AG09319 (cell line): ENCODE measurements around the gene AGTR1.
"Not testable (repeated sequence)": the region's sequence is repeated elsewhere in the genome, so short reads cannot be mapped to it uniquely, and the experiment has no call there.

Experiments
- DNase-seq: peaks from one replicate; pipeline ENCODE4 v3.0.0-alpha.2; 2010; ENCODE audit warnings: low read depth; ENCODE audit errors: extremely low read depth
- CTCF ChIP-seq: IDR thresholded peaks from 2 replicates; pipeline ENCODE4 v1.5.1; 2011; ENCODE audit warnings: low read depth, mild to moderate bottlenecking, inconsistent platforms, low read length, moderate library complexity

Gene AGTR1

GRCh38 chr3:148746053-148746452 lies 48.4 kb downstream of the AGTR1 start:
- no peak for TF ChIP-seq CTCF
- no peak for DNase-seq

- no peak for DNase-seq
- no peak for TF ChIP-seq CTCF
These were observed 50.6 kb downstream of the AGTR1 start for GRCh38 chr3:148748283-148748682.

- TF ChIP-seq CTCF, result no peak
- no peak for DNase-seq
These were observed 52.6 kb downstream of the AGTR1 start for GRCh38 chr3:148750296-148750695.

- DNase-seq, result no peak
- no peak for TF ChIP-seq CTCF
These were observed 53.8 kb downstream of the AGTR1 start for GRCh38 chr3:148751461-148751860.

- not testable (repeated sequence) for DNase-seq
These were observed 55.7 kb downstream of the AGTR1 start for GRCh38 chr3:148753385-148753784.

GRCh38 chr3:148755570-148755969 lies 57.9 kb downstream of the AGTR1 start:
- DNase-seq, result no peak
- no peak for TF ChIP-seq CTCF

- DNase-seq, result no peak
- no peak for TF ChIP-seq CTCF
These were observed 58.6 kb downstream of the AGTR1 start for GRCh38 chr3:148756311-148756710.
